ENCODE results near the gene CXCL9. TPM values are rescaled to one million over a fixed set of nuclear protein-coding genes. Genes with fewer than 3 reads are reported as not detected.
"Not testable (repeated sequence)": the region's sequence is repeated elsewhere in the genome, so short reads cannot be mapped to it uniquely, and the experiment has no call there.

CXCL9 gene
- polyA plus RNA-seq, 3 donors, result 0.46 to 0.95 (median 0.55) TPM

GRCh38 chr4:76049860-76050416 lies 42.6 kb upstream of the CXCL9 start:
- H3K36me3 ChIP-seq (replicated peaks in 1 of 2; ENCODE audit: control insufficient read depth in 1 of 2, insufficient read depth in 2 of 2, low read length in 2 of 2); H3K4me2 ChIP-seq (replicated peaks; ENCODE audit: extremely low read depth, low read length, poor library complexity, severe bottlenecking); H3K4me3 Mint-ChIP-seq; DNase-seq; H3K4me3 ChIP-seq (replicated peaks in 1 of 3; ENCODE audit: low read depth in 2 of 3, low read length in 3 of 3); H2AFZ ChIP-seq (ENCODE audit: insufficient read depth, low read depth, low read length, poor library complexity, severe bottlenecking); H3K9me3 ChIP-seq (replicated peaks in 1 of 2; ENCODE audit: control insufficient read depth in 1 of 2, insufficient read depth in 1 of 2, low read length in 2 of 2); H3K27me3 Mint-ChIP-seq (ENCODE audit: low read depth in 3 of 3); H3K79me2 ChIP-seq (ENCODE audit: insufficient read depth, low read length); H3K27ac Mint-ChIP-seq; H3K9me3 Mint-ChIP-seq; H3K4me1 ChIP-seq (ENCODE audit: control insufficient read depth in 1 of 2, insufficient read depth in 2 of 2, low read length in 2 of 2); H3K36me3 Mint-ChIP-seq; H3K9ac ChIP-seq (ENCODE audit: insufficient read depth, low read length, poor library complexity, severe bottlenecking); H4K20me1 ChIP-seq (ENCODE audit: insufficient read depth, low read length); H3K27me3 ChIP-seq (ENCODE audit: control insufficient read depth in 2 of 2, insufficient read depth in 2 of 2, low read length in 2 of 2); intact Hi-C loops (cut with micrococcal nuclease); H3K27ac ChIP-seq (ENCODE audit: low read depth in 1 of 2, low read length in 2 of 2): not testable (repeated sequence)
- peaks cover 14% of the 10 kb centered on the region for H3K4me1 Mint-ChIP-seq
- WGBS (ENCODE audit: insufficient coverage), result 100% methylated on average over 10 of the region's 17 CpGs

GRCh38 chr4:76044686-76045085 lies 37.4 kb upstream of the CXCL9 start:
- H3K27ac Mint-ChIP-seq; H3K4me3 Mint-ChIP-seq; intact Hi-C loops (cut with micrococcal nuclease): not testable (repeated sequence)

GRCh38 chr4:76043306-76043705 lies 36.0 kb upstream of the CXCL9 start:
- H3K36me3 ChIP-seq (replicated peaks in 1 of 2; ENCODE audit: control insufficient read depth in 1 of 2, insufficient read depth in 2 of 2, low read length in 2 of 2); H3K4me2 ChIP-seq (replicated peaks; ENCODE audit: extremely low read depth, low read length, poor library complexity, severe bottlenecking); H3K9ac ChIP-seq (ENCODE audit: insufficient read depth, low read length, poor library complexity, severe bottlenecking); H4K20me1 ChIP-seq (ENCODE audit: insufficient read depth, low read length); H3K36me3 Mint-ChIP-seq; H3K4me1 ChIP-seq (ENCODE audit: control insufficient read depth in 1 of 2, insufficient read depth in 2 of 2, low read length in 2 of 2); DNase-seq; H3K4me1 Mint-ChIP-seq; H3K4me3 Mint-ChIP-seq; intact Hi-C loops (cut with micrococcal nuclease); H3K4me3 ChIP-seq (replicated peaks in 1 of 3; ENCODE audit: low read depth in 2 of 3, low read length in 3 of 3); H3K79me2 ChIP-seq (ENCODE audit: insufficient read depth, low read length); H3K27me3 Mint-ChIP-seq (ENCODE audit: low read depth in 3 of 3); H3K9me3 Mint-ChIP-seq; H3K27me3 ChIP-seq (ENCODE audit: control insufficient read depth in 2 of 2, insufficient read depth in 2 of 2, low read length in 2 of 2); H3K27ac Mint-ChIP-seq; H3K27ac ChIP-seq (ENCODE audit: low read depth in 1 of 2, low read length in 2 of 2); H3K9me3 ChIP-seq (replicated peaks in 1 of 2; ENCODE audit: control insufficient read depth in 1 of 2, insufficient read depth in 1 of 2, low read length in 2 of 2); H2AFZ ChIP-seq (ENCODE audit: insufficient read depth, low read depth, low read length, poor library complexity, severe bottlenecking): not testable (repeated sequence)
- WGBS (ENCODE audit: insufficient coverage), result 97% methylated on average over 8 of the region's 18 CpGs

More at GRCh38 chr4:76044686-76045085, 37.4 kb upstream of the CXCL9 start:
- H3K9me3 ChIP-seq (replicated peaks in 1 of 2; ENCODE audit: control insufficient read depth in 1 of 2, insufficient read depth in 1 of 2, low read length in 2 of 2), result peaks cover 0 to 10% of the 10 kb centered on the region in 2 donors
- H3K9ac ChIP-seq (ENCODE audit: insufficient read depth, low read length, poor library complexity, severe bottlenecking); H3K27me3 Mint-ChIP-seq (ENCODE audit: low read depth in 3 of 3); H3K36me3 ChIP-seq (replicated peaks in 1 of 2; ENCODE audit: control insufficient read depth in 1 of 2, insufficient read depth in 2 of 2, low read length in 2 of 2); H2AFZ ChIP-seq (ENCODE audit: insufficient read depth, low read depth, low read length, poor library complexity, severe bottlenecking); H3K79me2 ChIP-seq (ENCODE audit: insufficient read depth, low read length); H3K4me1 Mint-ChIP-seq; H3K27ac ChIP-seq (ENCODE audit: low read depth in 1 of 2, low read length in 2 of 2); DNase-seq; H3K4me3 ChIP-seq (replicated peaks in 1 of 3; ENCODE audit: low read depth in 2 of 3, low read length in 3 of 3); H3K27me3 ChIP-seq (ENCODE audit: control insufficient read depth in 2 of 2, insufficient read depth in 2 of 2, low read length in 2 of 2); H3K4me1 ChIP-seq (ENCODE audit: control insufficient read depth in 1 of 2, insufficient read depth in 2 of 2, low read length in 2 of 2); H4K20me1 ChIP-seq (ENCODE audit: insufficient read depth, low read length); H3K4me2 ChIP-seq (replicated peaks; ENCODE audit: extremely low read depth, low read length, poor library complexity, severe bottlenecking); H3K36me3 Mint-ChIP-seq: not testable (repeated sequence)
- 88% methylated on average over 1 of the region's 4 CpGs for WGBS (ENCODE audit: insufficient coverage)
- peaks cover 0 to 12% (median 4%) of the 10 kb centered on the region in 7 donors for H3K9me3 Mint-ChIP-seq

GRCh38 chr4:76042241-76042998 lies 35.1 kb upstream of the CXCL9 start:
- H3K9ac ChIP-seq (ENCODE audit: insufficient read depth, low read length, poor library complexity, severe bottlenecking); H3K4me3 Mint-ChIP-seq; H3K4me2 ChIP-seq (replicated peaks; ENCODE audit: extremely low read depth, low read length, poor library complexity, severe bottlenecking); H4K20me1 ChIP-seq (ENCODE audit: insufficient read depth, low read length); H3K4me3 ChIP-seq (replicated peaks in 1 of 3; ENCODE audit: low read depth in 2 of 3, low read length in 3 of 3); DNase-seq; intact Hi-C loops (cut with micrococcal nuclease); H3K4me1 ChIP-seq (ENCODE audit: control insufficient read depth in 1 of 2, insufficient read depth in 2 of 2, low read length in 2 of 2); H3K27me3 ChIP-seq (ENCODE audit: control insufficient read depth in 2 of 2, insufficient read depth in 2 of 2, low read length in 2 of 2); H2AFZ ChIP-seq (ENCODE audit: insufficient read depth, low read depth, low read length, poor library complexity, severe bottlenecking); H3K27ac ChIP-seq (ENCODE audit: low read depth in 1 of 2, low read length in 2 of 2); H3K27me3 Mint-ChIP-seq (ENCODE audit: low read depth in 3 of 3); H3K9me3 Mint-ChIP-seq; H3K9me3 ChIP-seq (replicated peaks in 1 of 2; ENCODE audit: control insufficient read depth in 1 of 2, insufficient read depth in 1 of 2, low read length in 2 of 2); H3K36me3 Mint-ChIP-seq; H3K36me3 ChIP-seq (replicated peaks in 1 of 2; ENCODE audit: control insufficient read depth in 1 of 2, insufficient read depth in 2 of 2, low read length in 2 of 2); H3K27ac Mint-ChIP-seq; H3K4me1 Mint-ChIP-seq; H3K79me2 ChIP-seq (ENCODE audit: insufficient read depth, low read length): not testable (repeated sequence)
- no CpG with 5 or more reads among the region's 18 CpGs for WGBS (ENCODE audit: insufficient coverage)
